GM12878 (cell line): ENCODE measurements around the gene ADGRD1. TPM values are rescaled to one million over a fixed set of nuclear protein-coding genes. Genes with fewer than 3 reads are reported as not detected.

Experiments used
- ATAC-seq: fragments of 200-7000 bp; cut with Tn5 transposase; 3 replicates; pipeline ENCODE4 v1.9.1; 2020; ENCODE audit warnings: mild to moderate bottlenecking, moderate library complexity
- BruUV-seq: library from RNA; stranded (reverse); fragments of 400-500 nt; replicated peaks from 2 replicates; lab custom pipeline; 2021; lab: Mats Ljungman, UMichigan
- CTCF ChIA-PET: fragments of 300-600 bp; sonication (Branson Sonifier 250); formaldehyde crosslinking; extraction: SDS; loops from one replicate; lab custom pipeline; 2021; ENCODE audit warnings: inconsistent platforms; lab: Yijun Ruan, JAX
- POLR2A ChIA-PET: fragments of 350-600 bp; formaldehyde crosslinking; extraction: SDS; loops from one replicate; lab custom pipeline; 2021; ENCODE audit warnings: inconsistent platforms; lab: Charles Lee
- RAD21 ChIA-PET: fragments of 300-600 bp; sonication (Branson Sonifier 250); formaldehyde crosslinking; loops from one replicate; lab custom pipeline; 2023; ENCODE audit warnings: antibody characterized with exemption; ENCODE audit not compliant: unreplicated experiment; lab: Charles Lee
- SMC1A ChIA-PET: fragments of 300-600 bp; sonication (Branson Sonifier 250); formaldehyde crosslinking; loops from one replicate; lab custom pipeline; 2023; ENCODE audit not compliant: unreplicated experiment, uncharacterized antibody; lab: Charles Lee
- DNase-seq: peaks from one replicate; pipeline ENCODE4 v3.0.0-alpha.2; 2011; ENCODE audit warnings: low read depth, low spot score
- FAIRE-seq: peaks from 3 replicates; lab custom pipeline; 2011; peaks lifted over from hg19 to GRCh38; lab: Jason Lieb, UNC
- H2AFZ ChIP-seq: 2 replicates; pipeline ENCODE4 v1.6.0; 2011; ENCODE audit warnings: low read depth, low read length, control low read depth; ENCODE audit not compliant: control insufficient read depth
- H3K27ac ChIP-seq: 2 replicates; pipeline ENCODE4 v1.5.1; 2011; ENCODE audit warnings: control low read depth; ENCODE audit not compliant: control insufficient read depth, insufficient read depth
- H3K27me3 ChIP-seq, 2 experiments: replicated peaks in 1 of 2; 2 replicates each; pipeline versions ENCODE4 v1.6.0 to v1.6.1; 2011; ENCODE audit warnings: low read length in 1 of 2; ENCODE audit not compliant: control insufficient read depth in 2 of 2, insufficient read depth in 2 of 2
- H3K36me3 ChIP-seq, 2 experiments: 2 replicates each; pipeline ENCODE4 v1.5.1; 2011; ENCODE audit warnings: low read length in 1 of 2; ENCODE audit not compliant: control insufficient read depth in 2 of 2, insufficient read depth in 2 of 2
- H3K4me1 ChIP-seq: 2 replicates; pipeline ENCODE4 v1.6.1; 2011; ENCODE audit warnings: mild to moderate bottlenecking, low read length, moderate library complexity, mixed read lengths; ENCODE audit not compliant: control insufficient read depth, insufficient read depth
- H3K4me2 ChIP-seq: 2 replicates; pipeline ENCODE4 v1.6.0; 2011; ENCODE audit warnings: control low read depth; ENCODE audit not compliant: control insufficient read depth, insufficient read depth
- H3K4me3 ChIP-seq: fragments of 200-600 bp; sonication (generic); 2 replicates; pipeline ENCODE4 v1.5.1; 2016
- H3K79me2 ChIP-seq: 2 replicates; pipeline ENCODE4 v1.6.0; 2011; ENCODE audit warnings: low read length; ENCODE audit not compliant: control insufficient read depth, insufficient read depth
- H3K9ac ChIP-seq: 2 replicates; pipeline ENCODE4 v1.8.0; 2011; ENCODE audit warnings: low read length, control low read depth, mixed read lengths; ENCODE audit not compliant: control insufficient read depth, insufficient read depth
- H3K9me3 ChIP-seq: replicated peaks from 3 replicates; pipeline ENCODE4 v1.5.1; 2011; ENCODE audit warnings: mild to moderate bottlenecking, low read length; ENCODE audit not compliant: control insufficient read depth, insufficient read depth
- H4K20me1 ChIP-seq: 2 replicates; pipeline ENCODE4 v1.6.0; 2011; ENCODE audit not compliant: control insufficient read depth, insufficient read depth
- NKRF ChIP-seq: fragments of 450-650 bp; conservative IDR thresholded peaks from 2 replicates; pipeline ENCODE4 v1.6.1; 2017; ENCODE audit warnings: mild to moderate bottlenecking, moderate library complexity
- ZNF24 ChIP-seq: fragments of 450-650 bp; IDR thresholded peaks from 2 replicates; pipeline ENCODE4 v1.6.1; 2017; ENCODE audit warnings: antibody characterized with exemption, mild to moderate bottlenecking
- WGBS: methylation state at CpG from one replicate; pipeline ENCODE4 v1.1.6; 2016; ENCODE audit warnings: low lambda C conversion rate; ENCODE audit not compliant: insufficient replicate concordance, insufficient coverage; ENCODE audit errors: missing lambda C conversion rate; 5-methylcytosine and 5-hydroxymethylcytosine counted together
- in situ Hi-C: fragments of 300-500 bp; cut with MboI; formaldehyde crosslinking; loops from 9 replicates; pipeline ENCODE4 v1.14.3; 2018; ENCODE audit warnings: mixed read lengths
- intact Hi-C: fragments of 100-400 bp; cut with micrococcal nuclease; formaldehyde crosslinking; loops from one replicate; pipeline ENCODE4 v1.14.2; 2022; ENCODE audit not compliant: unreplicated experiment
- polyA plus RNA-seq, 11 experiments: library from polyadenylated mRNA; depleted of rRNA in 4 of 11; unstranded in 6 of 11; stranded (reverse) in 5 of 11; fragments of >200 nt; fragmentation: Nextera tagmentation in 4 of 11; fragmentation: Illumina TruSeq in 1 of 11; extraction: Ambion mirVana in 4 of 11; extraction: Trizol in 1 of 11; gene quantifications; 1 replicate in 1 of 11; 2 replicates in 10 of 11; pipeline versions ENCODE4 v1.2.1 to v1.2.3, GENCODE V29; 2011 to 2016; ENCODE audit warnings: inconsistent platforms in 2 of 11, missing spikeins in 2 of 11, low read depth in 1 of 11
- total RNA-seq, 4 experiments: library from RNA; depleted of rRNA in 3 of 4; stranded (reverse); fragments of >200 nt in 3 of 4; fragmentation: Illumina TruSeq in 1 of 4; extraction: Trizol in 1 of 4; gene quantifications; 2 replicates each; pipeline versions ENCODE4 v1.2.1 to v1.2.3, GENCODE V29; 2013 to 2021

The ADGRD1 gene
- total and polyA plus RNA-seq, 10 of the 15 experiments (the other 5 are each of a cell fraction or from before 2014, with no cell fraction given) = 0.15 to 12.7 (median 1.2) TPM

DNA sequence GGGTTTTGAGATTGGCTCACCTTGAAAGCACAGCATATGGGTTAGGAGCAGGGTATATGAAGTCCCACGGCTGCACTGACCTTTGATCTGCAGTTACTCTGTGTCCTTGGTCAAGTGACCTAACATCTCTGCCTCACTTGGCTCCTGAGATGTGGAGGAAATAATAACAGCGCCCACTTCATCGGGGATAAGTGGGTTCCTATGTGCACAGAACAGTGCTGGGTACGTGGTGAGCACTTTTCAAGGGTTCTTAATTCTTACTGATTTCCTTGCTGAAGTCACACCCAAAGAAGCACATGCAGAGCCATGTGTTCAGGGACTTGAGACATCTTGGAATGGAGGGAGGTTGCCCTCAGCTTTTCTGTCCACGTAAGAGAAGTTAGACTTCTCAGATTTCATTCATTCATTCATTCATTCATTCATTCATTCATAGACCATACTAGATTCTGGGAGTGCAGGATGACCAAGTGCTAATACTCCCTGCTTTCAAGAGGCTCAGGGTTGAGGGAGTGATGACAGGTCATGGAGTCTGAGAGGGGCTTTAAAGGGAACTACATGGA, 39.4 kb downstream of the ADGRD1 start:
- intact Hi-C loops (no loop called here), in situ Hi-C loops (no loop called here)
- FAIRE-seq = no peak
- H3K4me3 ChIP-seq = no peak overlapping the region
- SMC1A ChIA-PET = no interaction called here
- no peaks in the 10 kb centered on the region for H4K20me1 ChIP-seq
- H3K9ac ChIP-seq = no peak overlapping the region
- BruUV-seq = no TSS peak
- POLR2A ChIA-PET = no interaction called here
- no peaks in the 10 kb centered on the region for H3K79me2 ChIP-seq
- CTCF ChIA-PET = interaction anchor here (1.2 kb wide), 1 partner anchor 11 kb away, joined by 4 read pairs; no protein-coding TSS in a partner anchor
- H3K4me1 ChIP-seq = peaks cover 8% of the 10 kb centered on the region
- DNase-seq = no peak
- H3K27ac ChIP-seq = no peak overlapping the region
- H2AFZ ChIP-seq = no peak overlapping the region
- no peaks in the 10 kb centered on the region for H3K9me3 ChIP-seq
- H3K27me3 ChIP-seq = no peaks in the 10 kb centered on the region
- WGBS = 89% methylated on average over 5 of the region's 5 CpGs
- ATAC-seq = peak; percentile 28
- H3K36me3 ChIP-seq = no peaks in the 10 kb centered on the region
- no peak for TF ChIP-seq NKRF
- peak; percentile 93 for TF ChIP-seq ZNF24
- TF ChIP-seq, all 136 proteins: peak for 1
- RAD21 ChIA-PET = no interaction called here
- H3K4me2 ChIP-seq = no peak overlapping the region
